ENCODE data around the gene PRR33. TPM values are rescaled to one million over a fixed set of nuclear protein-coding genes. Genes with fewer than 3 reads are reported as not detected.

Gene PRR33
- total and polyA plus RNA-seq, 4 donors, result not detected

GRCh38 chr11:1858154-1858553 is 33.5 kb downstream of the PRR33 start:
- WGBS, result 82% methylated on average over 9 of the region's 9 CpGs
- no peak overlapping the region for H3K27ac ChIP-seq (ENCODE audit: low read depth in 1 of 2, low read length in 2 of 2)
- H3K4me1 ChIP-seq (ENCODE audit: control insufficient read depth in 4 of 4, insufficient read depth in 4 of 4, low read length in 3 of 4), result peaks cover 0 to 1% (median 0%) of the 10 kb centered on the region in 4 donors
- H3K9me3 ChIP-seq (ENCODE audit: control insufficient read depth in 4 of 4, low read length in 3 of 4), result no peaks in the 10 kb centered on the region
- no peak overlapping the region for H3K9ac ChIP-seq (ENCODE audit: low read depth in 1 of 2, low read length in 2 of 2)
- H3K36me3 ChIP-seq (ENCODE audit: control insufficient read depth in 4 of 4, insufficient read depth in 3 of 4, low read depth in 1 of 4, low read length in 3 of 4), result no peaks in the 10 kb centered on the region
- no peaks in the 10 kb centered on the region for H3K27me3 ChIP-seq (ENCODE audit: control insufficient read depth in 4 of 4, insufficient read depth in 4 of 4, low read length in 3 of 4)
- H3K4me3 ChIP-seq (ENCODE audit: low read depth in 1 of 3, low read length in 3 of 3), result no peak overlapping the region
- no peak for DNase-seq (ENCODE audit: low spot score)
- TF ChIP-seq TAF1 (conservative IDR thresholded peaks at IDR 0.05), result no peak
- no peak for TF ChIP-seq CTCF (IDR thresholded peaks at IDR 0.05; ENCODE audit: low read depth, low read length, missing input control)
- no peak for TF ChIP-seq RAD21 (IDR thresholded peaks at IDR 0.05)
- TF ChIP-seq SP1 (IDR thresholded peaks at IDR 0.05), result no peak
- TF ChIP-seq NR2F2 (IDR thresholded peaks at IDR 0.05), result no peak
- no peak for TF ChIP-seq EGR1 (IDR thresholded peaks at IDR 0.05; ENCODE audit: low read depth in 2 of 2)
- no peak for TF ChIP-seq FOXA1 (IDR thresholded peaks at IDR 0.05)
- no peak for TF ChIP-seq REST (IDR thresholded peaks at IDR 0.05)
- no peak for TF ChIP-seq RXRA (IDR thresholded peaks at IDR 0.05)
- no peak for TF ChIP-seq MAX (IDR thresholded peaks at IDR 0.05)
- TF ChIP-seq HNF4A (conservative IDR thresholded peaks at IDR 0.05), result no peak
- TF ChIP-seq GABPA (IDR thresholded peaks at IDR 0.05 in 1 of 2, conservative IDR thresholded peaks at IDR 0.05 in 1 of 2), result no peak
- TF ChIP-seq HNF4G (IDR thresholded peaks at IDR 0.05), result no peak
- TF ChIP-seq ATF3 (IDR thresholded peaks at IDR 0.05), result no peak
- no peak for TF ChIP-seq JUND (IDR thresholded peaks at IDR 0.05)
- TF ChIP-seq ZBTB33 (IDR thresholded peaks at IDR 0.05), result no peak
- no peak for TF ChIP-seq YY1 (IDR thresholded peaks at IDR 0.05)
- TF ChIP-seq FOXA2 (IDR thresholded peaks at IDR 0.05), result no peak
